Activated gamma-delta T cell treated with anti-CD3 and anti-CD28 coated beads, Interleukin-2, amount 50 U/mL, for 16 hours (primary cell): ENCODE data around the gene BRICD5.

Source experiments
- DNase-seq: peaks from one replicate; pipeline ENCODE4 v3.0.0-alpha.2; 2020; ENCODE audit warnings: low read depth

BRICD5 gene

GRCh38 chr16:2180962-2181923 is 29.4 kb downstream of the BRICD5 start:
- DNase-seq, result no peak

GRCh38 chr16:2180461-2180860 is 30.2 kb downstream of the BRICD5 start:
- no peak for DNase-seq

- no peak for DNase-seq
These were observed 31.1 kb downstream of the BRICD5 start for GRCh38 chr16:2179576-2179975.

GRCh38 chr16:2179107-2179501 is 31.6 kb downstream of the BRICD5 start:
- no peak for DNase-seq

GRCh38 chr16:2178321-2179106 is 32.1 kb downstream of the BRICD5 start:
- no peak for DNase-seq

- no peak for DNase-seq
These were observed 33.1 kb downstream of the BRICD5 start for GRCh38 chr16:2177561-2177960.

GRCh38 chr16:2177101-2177500 is 33.6 kb downstream of the BRICD5 start:
- no peak for DNase-seq

- DNase-seq, result no peak
These were observed 34.6 kb downstream of the BRICD5 start for GRCh38 chr16:2176047-2176446.

GRCh38 chr16:2175454-2175853 is 35.2 kb downstream of the BRICD5 start:
- DNase-seq, result no peak

GRCh38 chr16:2174396-2175131 is 36.1 kb downstream of the BRICD5 start:
- no peak for DNase-seq

GRCh38 chr16:2173916-2174315 is 36.7 kb downstream of the BRICD5 start:
- no peak for DNase-seq

- no peak for DNase-seq
These were observed 37.3 kb downstream of the BRICD5 start for GRCh38 chr16:2173366-2173765.

GRCh38 chr16:2172688-2173335 is 37.9 kb downstream of the BRICD5 start:
- no peak for DNase-seq

- DNase-seq, result no peak
These were observed 39.0 kb downstream of the BRICD5 start for GRCh38 chr16:2171601-2172178.

GRCh38 chr16:2170587-2171435 is 39.9 kb downstream of the BRICD5 start:
- no peak for DNase-seq

GRCh38 chr16:2170080-2170479 is 40.6 kb downstream of the BRICD5 start:
- no peak for DNase-seq

GRCh38 chr16:2167068-2167638 is 43.5 kb downstream of the BRICD5 start:
- DNase-seq, result no peak

- DNase-seq, result no peak
These were observed 44.2 kb downstream of the BRICD5 start for GRCh38 chr16:2166263-2167067.

- no peak for DNase-seq
These were observed 44.8 kb downstream of the BRICD5 start for GRCh38 chr16:2165861-2166260.
